Activated T-helper 1 cell treated with Interleukin-2 at 50 U/mL for 16 hours (primary cell): Measurements from ENCODE around the gene NAV3.

Experiments used
- DNase-seq: peaks from one replicate; pipeline ENCODE4 v3.0.0-alpha.2; 2020; ENCODE audit warnings: low read depth

Gene NAV3

DNA sequence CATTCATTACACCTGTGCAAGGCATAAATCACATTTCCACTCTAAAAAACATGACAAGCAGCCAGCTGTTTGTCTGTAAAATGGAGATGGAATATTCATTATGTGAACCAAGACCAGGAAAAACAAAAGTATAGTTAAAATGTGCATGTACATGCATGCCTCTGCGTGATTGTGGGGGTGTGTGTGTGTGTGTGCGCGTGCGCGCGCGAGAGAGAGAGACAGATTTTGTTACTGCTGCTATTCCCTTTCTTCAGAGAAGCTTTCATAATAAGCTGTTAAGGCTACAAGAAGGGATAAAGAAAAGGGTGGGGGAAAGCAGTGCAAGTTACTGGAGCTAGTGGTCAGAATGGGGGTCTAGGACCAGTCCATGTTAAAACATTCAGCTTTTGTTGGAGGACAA lies 430.3 kb downstream of the NAV3 start:
- DNase-seq, result no peak

DNA sequence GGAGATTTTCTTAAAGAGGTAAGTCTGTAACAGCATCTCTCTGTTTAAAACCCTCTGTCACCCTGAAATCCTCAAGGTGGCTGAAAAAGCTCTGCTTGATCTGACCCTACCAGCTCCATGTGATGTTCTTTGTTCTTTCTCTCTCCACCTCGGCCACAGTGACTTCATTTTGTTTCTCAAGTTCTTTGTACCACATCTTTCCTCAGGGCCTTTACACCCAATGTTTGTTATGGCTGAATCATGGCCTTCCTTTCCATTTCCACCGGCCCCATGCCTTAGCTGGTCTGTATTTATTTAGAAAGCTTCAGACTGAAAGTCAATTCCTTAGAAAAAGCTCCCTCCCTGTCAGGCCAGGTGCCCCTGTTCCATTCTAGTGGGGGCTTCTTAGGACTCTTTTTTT lies 431.2 kb downstream of the NAV3 start:
- DNase-seq, result no peak
